Coronary artery (tissue), 2 donors: ENCODE data around the gene UTP11.
"Not testable (repeated sequence)": the region's sequence is repeated elsewhere in the genome, so short reads cannot be mapped to it uniquely, and the experiment has no call there.

Source experiments
- DNase-seq: peaks from one replicate; pipeline ENCODE4 v3.0.0-alpha.2; 2017; ENCODE audit warnings: low spot score
- H3K27ac ChIP-seq, 2 donors: fragments of 200-600 bp; sonication (generic); one replicate each; pipeline ENCODE4 v1.5.1; 2016 to 2019
- H3K4me3 ChIP-seq: fragments of 200-600 bp; sonication (generic); 2 replicates; pipeline ENCODE4 v1.5.1; 2016; ENCODE audit warnings: mild to moderate bottlenecking, moderate library complexity
- CTCF ChIP-seq: fragments of 200-600 bp; sonication (generic); IDR thresholded peaks from one replicate; pipeline ENCODE4 v1.5.1; 2019; ENCODE audit warnings: antibody characterized with exemption

The UTP11 gene

GRCh38 chr1:38012363-38013226 lies at the start of gene UTP11:
UTP11 (plus strand) TSS chr1:38012734; CDS start chr1:38012803, 69 bp downstream.
- peak; percentile 97 for DNase-seq
- TF ChIP-seq CTCF = no peak
- H3K27ac ChIP-seq = peak within 1 kb of the TSS; percentile 80 to 89
- H3K4me3 ChIP-seq = peak within 1 kb of the TSS; percentile 78

DNA sequence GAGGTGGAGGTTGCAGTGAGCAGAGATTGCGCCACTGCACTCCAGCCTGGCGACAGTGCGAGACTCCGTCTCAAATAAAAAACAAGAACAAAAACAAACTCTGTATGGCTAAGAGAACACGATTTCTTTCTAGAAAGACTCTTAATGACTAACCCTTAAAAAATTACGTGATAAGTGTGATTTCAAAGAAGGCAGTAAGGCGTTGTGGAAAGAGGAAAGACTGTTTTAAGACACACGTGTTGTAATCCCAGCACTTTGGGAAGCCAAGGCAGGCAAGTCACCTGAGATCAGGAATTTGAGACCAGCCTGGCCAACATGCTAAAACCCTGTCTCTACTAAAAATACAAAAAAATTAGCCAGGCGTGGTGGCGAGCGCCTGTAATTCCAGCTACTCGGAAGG lies 48.4 kb upstream of the UTP11 start:
- H3K27ac ChIP-seq, DNase-seq, H3K4me3 ChIP-seq: not testable (repeated sequence)

- no peak for DNase-seq
- Histone ChIP-seq H3K4me3 (no peak overlapping the region), H3K27ac (no peak overlapping the region)
- no peak for TF ChIP-seq CTCF
Measured at GRCh38 chr1:37965301-37965700, 47.2 kb upstream of the UTP11 start.

DNA sequence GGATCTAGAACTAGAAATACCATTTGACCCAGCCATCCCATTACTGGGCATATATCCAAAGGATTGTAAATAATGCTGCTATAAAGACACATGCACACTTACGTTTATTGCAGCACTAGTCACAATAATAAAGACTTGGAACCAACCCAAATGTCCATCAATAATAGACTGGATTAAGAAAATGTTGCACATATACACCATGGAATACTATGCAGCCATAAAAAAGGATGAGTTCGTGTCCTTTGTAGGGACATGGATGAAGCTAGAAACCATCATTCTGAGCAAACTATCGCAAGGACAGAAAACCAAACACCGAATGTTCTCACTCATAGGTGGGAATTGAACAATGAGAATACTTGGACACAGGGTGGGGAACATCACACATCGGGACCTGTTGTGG lies 38.9 kb upstream of the UTP11 start:
- not testable (repeated sequence) for H3K27ac ChIP-seq, DNase-seq, H3K4me3 ChIP-seq

- Histone ChIP-seq H3K27ac (no peak overlapping the region), H3K4me3 (no peak overlapping the region)
- no peak for DNase-seq
- no peak for TF ChIP-seq CTCF
Measured at GRCh38 chr1:37974567-37974966, 38.0 kb upstream of the UTP11 start.

- H3K27ac ChIP-seq, H3K4me3 ChIP-seq, DNase-seq: not testable (repeated sequence)
- peak; percentile 23 for TF ChIP-seq CTCF
Measured at GRCh38 chr1:37975083-37975482, 37.5 kb upstream of the UTP11 start.

DNA sequence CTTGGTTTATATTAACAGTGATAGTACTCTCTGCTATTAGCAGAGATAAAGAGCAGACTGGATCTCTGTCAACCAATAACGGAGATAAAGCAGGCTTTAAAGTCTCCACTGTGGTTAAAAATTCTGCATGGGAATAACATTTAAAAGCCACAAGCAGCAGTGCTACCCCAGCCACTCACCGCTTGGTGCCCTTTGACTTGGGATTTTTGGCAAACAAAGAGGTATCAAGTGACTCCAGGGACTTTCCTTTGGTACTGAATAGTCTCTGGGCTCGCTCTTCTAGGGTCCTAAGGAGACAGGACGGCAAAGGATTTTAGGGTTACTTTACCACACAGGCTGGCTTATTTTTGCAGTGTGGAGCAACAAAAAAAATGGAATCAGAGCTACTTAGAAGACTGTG lies 34.0 kb upstream of the UTP11 start:
- no peak for TF ChIP-seq CTCF
- no peak overlapping the region for H3K4me3 ChIP-seq
- H3K27ac ChIP-seq = no peak overlapping the region
- no peak for DNase-seq

GRCh38 chr1:37983546-37983945 lies 29.0 kb upstream of the UTP11 start:
- no peak overlapping the region for H3K27ac ChIP-seq
- DNase-seq = no peak
- TF ChIP-seq CTCF = no peak
- no peak overlapping the region for H3K4me3 ChIP-seq
